ENCODE measurements around the gene AFMID.

AFMID gene

GRCh38 chr17:78200451-78200850 lies 13.3 kb downstream of the AFMID start:
- no peaks in the 10 kb centered on the region for H3K79me2 ChIP-seq (ENCODE audit: insufficient read depth, low read length)
- H2AFZ ChIP-seq (ENCODE audit: low read length) = no peak overlapping the region
- no peak overlapping the region for H3K4me3 ChIP-seq (ENCODE audit: low read length, poor library complexity, severe bottlenecking)
- no peaks in the 10 kb centered on the region for H3K9me3 ChIP-seq (ENCODE audit: insufficient read depth, low read depth, low read length)
- H3K4me1 ChIP-seq (ENCODE audit: insufficient read depth, low read length, poor library complexity, severe bottlenecking) = peaks cover 4% of the 10 kb centered on the region
- H3F3A ChIP-seq (ENCODE audit: low read depth) = no peaks in the 10 kb centered on the region
- H3K9ac ChIP-seq (ENCODE audit: low read depth, low read length, poor library complexity, severe bottlenecking) = no peak overlapping the region
- no peak overlapping the region for H3K4me2 ChIP-seq (ENCODE audit: low read depth, low read length, poor library complexity, severe bottlenecking)
- no peaks in the 10 kb centered on the region for H4K20me1 ChIP-seq (ENCODE audit: insufficient read depth, low read length, poor library complexity, severe bottlenecking)
- no peaks in the 10 kb centered on the region for H3K9me2 ChIP-seq (replicated peaks; ENCODE audit: low read depth, low read length)
- H3K36me3 ChIP-seq (ENCODE audit: insufficient read depth, low read length) = peaks cover 11% of the 10 kb centered on the region; the same call in 1 of the 2 replicates
- TF ChIP-seq EZH2phosphoT487 (IDR thresholded peaks at IDR 0.05; ENCODE audit: borderline replicate concordance) = no peak
- TF ChIP-seq, protein P1, sequence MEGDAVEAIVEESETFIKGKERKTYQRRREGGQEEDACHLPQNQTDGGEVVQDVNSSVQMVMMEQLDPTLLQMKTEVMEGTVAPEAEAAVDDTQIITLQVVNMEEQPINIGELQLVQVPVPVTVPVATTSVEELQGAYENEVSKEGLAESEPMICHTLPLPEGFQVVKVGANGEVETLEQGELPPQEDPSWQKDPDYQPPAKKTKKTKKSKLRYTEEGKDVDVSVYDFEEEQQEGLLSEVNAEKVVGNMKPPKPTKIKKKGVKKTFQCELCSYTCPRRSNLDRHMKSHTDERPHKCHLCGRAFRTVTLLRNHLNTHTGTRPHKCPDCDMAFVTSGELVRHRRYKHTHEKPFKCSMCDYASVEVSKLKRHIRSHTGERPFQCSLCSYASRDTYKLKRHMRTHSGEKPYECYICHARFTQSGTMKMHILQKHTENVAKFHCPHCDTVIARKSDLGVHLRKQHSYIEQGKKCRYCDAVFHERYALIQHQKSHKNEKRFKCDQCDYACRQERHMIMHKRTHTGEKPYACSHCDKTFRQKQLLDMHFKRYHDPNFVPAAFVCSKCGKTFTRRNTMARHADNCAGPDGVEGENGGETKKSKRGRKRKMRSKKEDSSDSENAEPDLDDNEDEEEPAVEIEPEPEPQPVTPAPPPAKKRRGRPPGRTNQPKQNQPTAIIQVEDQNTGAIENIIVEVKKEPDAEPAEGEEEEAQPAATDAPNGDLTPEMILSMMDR (conservative IDR thresholded peaks at IDR 0.05; ENCODE audit: low read length) = no peak
- no peaks in the 10 kb centered on the region for H3K27me3 ChIP-seq (ENCODE audit: insufficient read depth, low read length, poor library complexity, severe bottlenecking)

DNA sequence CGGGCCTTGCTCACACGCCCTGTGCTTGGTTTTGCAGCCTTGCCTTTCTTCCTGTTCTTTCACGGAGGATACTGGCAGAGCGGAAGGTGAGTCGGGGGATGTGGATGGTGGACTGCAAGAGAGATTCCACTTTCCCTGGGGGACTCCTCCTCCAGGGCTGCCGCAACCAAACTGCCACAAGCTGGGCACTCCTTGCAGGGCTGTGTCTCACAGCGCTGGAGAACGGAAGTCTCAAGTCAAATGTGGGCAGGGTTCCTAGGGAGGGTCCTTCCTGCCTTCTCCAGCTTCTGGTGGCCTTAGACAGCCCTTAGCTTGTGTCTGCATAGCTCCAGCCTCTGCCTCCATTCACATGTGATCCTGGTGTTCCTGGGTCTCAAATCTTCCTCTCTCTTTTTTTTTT lies 15.5 kb downstream of the AFMID start:
- Histone ChIP-seq H3K4me3 (ENCODE audit: low read length, poor library complexity, severe bottlenecking) (no peak overlapping the region), H3K4me1 (ENCODE audit: insufficient read depth, low read length, poor library complexity, severe bottlenecking) (no peaks in the 10 kb centered on the region), H4K20me1 (ENCODE audit: insufficient read depth, low read length, poor library complexity, severe bottlenecking) (no peaks in the 10 kb centered on the region), H2AFZ (ENCODE audit: low read length) (no peak overlapping the region), H3K36me3 (ENCODE audit: insufficient read depth, low read length) (peaks cover 4% of the 10 kb centered on the region; the same call in 1 of the 2 replicates), H3F3A (ENCODE audit: low read depth) (no peaks in the 10 kb centered on the region), H3K9me3 (ENCODE audit: insufficient read depth, low read depth, low read length) (no peaks in the 10 kb centered on the region), H3K79me2 (ENCODE audit: insufficient read depth, low read length) (no peaks in the 10 kb centered on the region), H3K9ac (ENCODE audit: low read depth, low read length, poor library complexity, severe bottlenecking) (no peak overlapping the region), H3K9me2 (replicated peaks; ENCODE audit: low read depth, low read length) (no peaks in the 10 kb centered on the region), H3K27me3 (ENCODE audit: insufficient read depth, low read length, poor library complexity, severe bottlenecking) (no peaks in the 10 kb centered on the region), H3K4me2 (ENCODE audit: low read depth, low read length, poor library complexity, severe bottlenecking) (no peak overlapping the region)
- TF ChIP-seq, protein P1 (conservative IDR thresholded peaks at IDR 0.05; ENCODE audit: low read length) = no peak
- TF ChIP-seq EZH2phosphoT487 (IDR thresholded peaks at IDR 0.05; ENCODE audit: borderline replicate concordance) = no peak

DNA sequence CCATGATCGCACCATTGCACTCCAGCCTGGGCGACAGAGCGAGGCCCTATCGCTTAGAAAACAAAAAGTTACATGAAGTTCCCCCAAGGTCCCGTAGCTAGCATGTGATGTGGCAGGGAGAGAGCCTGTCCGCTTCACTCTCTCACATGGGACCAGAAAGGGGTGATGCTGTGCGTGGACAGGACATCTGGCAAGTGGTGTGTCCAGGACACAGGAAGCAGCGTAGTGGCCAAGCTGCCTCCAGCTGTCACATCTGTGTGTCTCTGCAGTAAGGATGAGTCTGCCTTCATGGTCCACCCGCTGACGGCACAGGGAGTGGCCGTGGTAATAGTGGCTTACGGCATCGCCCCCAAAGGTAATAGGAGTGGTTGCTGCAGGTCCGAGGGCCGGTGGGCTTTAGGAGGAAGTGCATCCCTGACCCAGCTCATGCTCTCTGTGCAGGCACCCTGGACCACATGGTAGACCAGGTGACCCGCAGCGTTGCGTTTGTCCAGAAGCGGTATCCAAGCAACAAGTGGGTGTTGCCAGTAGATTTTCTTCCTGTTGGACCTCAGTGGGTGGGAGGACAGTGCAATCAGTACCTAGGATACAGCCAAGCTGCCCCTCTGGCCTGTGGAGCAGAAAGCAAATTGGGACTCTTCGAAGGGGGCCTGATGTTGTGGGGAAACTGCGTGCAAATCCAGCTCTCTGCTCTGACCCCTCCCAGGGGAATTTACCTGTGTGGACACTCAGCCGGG lies 17.4 kb downstream of the AFMID start:
- Histone ChIP-seq H3F3A (ENCODE audit: low read depth) (no peaks in the 10 kb centered on the region), H3K9ac (ENCODE audit: low read depth, low read length, poor library complexity, severe bottlenecking) (no peak overlapping the region), H3K79me2 (ENCODE audit: insufficient read depth, low read length) (no peaks in the 10 kb centered on the region), H3K36me3 (ENCODE audit: insufficient read depth, low read length) (peaks cover 4% of the 10 kb centered on the region; the same call in 1 of the 2 replicates), H2AFZ (ENCODE audit: low read length) (no peak overlapping the region), H3K9me2 (replicated peaks; ENCODE audit: low read depth, low read length) (no peaks in the 10 kb centered on the region), H3K4me3 (ENCODE audit: low read length, poor library complexity, severe bottlenecking) (no peak overlapping the region), H3K27me3 (ENCODE audit: insufficient read depth, low read length, poor library complexity, severe bottlenecking) (no peaks in the 10 kb centered on the region), H3K9me3 (ENCODE audit: insufficient read depth, low read depth, low read length) (no peaks in the 10 kb centered on the region), H4K20me1 (ENCODE audit: insufficient read depth, low read length, poor library complexity, severe bottlenecking) (no peaks in the 10 kb centered on the region), H3K4me2 (ENCODE audit: low read depth, low read length, poor library complexity, severe bottlenecking) (no peak overlapping the region), H3K4me1 (ENCODE audit: insufficient read depth, low read length, poor library complexity, severe bottlenecking) (no peaks in the 10 kb centered on the region)
- TF ChIP-seq, protein P1 (conservative IDR thresholded peaks at IDR 0.05; ENCODE audit: low read length) = no peak
- no peak for TF ChIP-seq EZH2phosphoT487 (IDR thresholded peaks at IDR 0.05; ENCODE audit: borderline replicate concordance)
